Fibroblast of mammary gland (primary cell): ENCODE results near the gene CDK15.
A peak's percentile ranks its signal among the peaks of the same experiment; 100 is the strongest.
"Not testable (repeated sequence)": the region's sequence is repeated elsewhere in the genome, so short reads cannot be mapped to it uniquely, and the experiment has no call there.

Experiments
- DNase-seq: peaks from one replicate; pipeline ENCODE4 v3.0.0-alpha.2; 2010; ENCODE audit warnings: low read depth
- H3K4me3 ChIP-seq: 2 replicates; pipeline ENCODE4 v1.5.1; 2011; ENCODE audit warnings: low read depth, mild to moderate bottlenecking, low read length, moderate library complexity; ENCODE audit not compliant: control insufficient read depth
- CTCF ChIP-seq: conservative IDR thresholded peaks from 2 replicates; pipeline ENCODE4 v1.5.1; 2011; ENCODE audit warnings: low read depth, low read length, inconsistent platforms; ENCODE audit not compliant: control insufficient read depth, insufficient read depth

CDK15 gene

GRCh38 chr2:201806442-201807170 lies at the start of gene CDK15:
CDK15 (plus strand) TSS chr2:201806537; CDS start chr2:201806665, 128 bp downstream.
- peak; percentile 66 for DNase-seq
- peak within 1 kb of the TSS; percentile 29 for H3K4me3 ChIP-seq
- TF ChIP-seq CTCF = no peak

DNA sequence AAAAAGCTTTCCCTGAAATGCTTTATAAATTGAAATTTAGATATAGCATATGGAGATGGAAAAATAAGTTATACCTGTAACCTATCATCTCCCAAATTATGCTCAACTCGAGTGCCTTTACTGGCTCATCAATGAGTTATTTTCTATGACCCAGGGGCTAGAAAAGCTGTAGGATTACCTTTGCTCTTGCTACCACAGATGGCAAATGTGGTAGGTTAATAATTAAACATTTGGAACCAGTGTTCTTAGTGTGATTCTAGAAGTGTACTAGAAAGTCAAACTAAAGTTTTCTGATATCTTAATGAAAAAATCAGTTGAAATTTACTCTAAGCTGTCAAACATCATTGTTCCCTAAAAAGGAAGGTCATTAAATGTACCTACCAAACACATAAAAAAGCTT lies 48.1 kb upstream of the CDK15 start:
- TF ChIP-seq CTCF = no peak

DNA sequence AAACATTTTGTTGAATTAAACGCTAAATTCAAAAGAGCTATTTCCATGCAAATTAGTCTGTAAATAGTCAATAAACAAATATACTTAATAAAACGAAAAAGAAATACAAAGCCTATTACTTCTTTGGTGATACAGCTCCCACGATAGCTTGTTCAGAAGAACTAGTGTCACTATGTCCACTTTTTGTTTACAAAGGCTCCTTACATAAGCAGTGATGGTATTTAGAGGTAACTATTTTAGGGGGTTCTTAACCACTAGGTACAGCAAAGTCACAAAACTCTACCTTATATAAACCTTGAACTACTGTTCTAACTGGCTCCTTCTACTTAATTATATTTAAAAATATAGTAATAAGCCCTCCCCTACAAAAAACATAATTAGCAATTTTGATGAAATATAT lies 47.5 kb upstream of the CDK15 start:
- no peak for DNase-seq
- no peak overlapping the region for H3K4me3 ChIP-seq
- no peak for TF ChIP-seq CTCF

More for the DNA sequence above, 48.1 kb upstream of the CDK15 start:
- no peak for DNase-seq
- no peak overlapping the region for H3K4me3 ChIP-seq

DNA sequence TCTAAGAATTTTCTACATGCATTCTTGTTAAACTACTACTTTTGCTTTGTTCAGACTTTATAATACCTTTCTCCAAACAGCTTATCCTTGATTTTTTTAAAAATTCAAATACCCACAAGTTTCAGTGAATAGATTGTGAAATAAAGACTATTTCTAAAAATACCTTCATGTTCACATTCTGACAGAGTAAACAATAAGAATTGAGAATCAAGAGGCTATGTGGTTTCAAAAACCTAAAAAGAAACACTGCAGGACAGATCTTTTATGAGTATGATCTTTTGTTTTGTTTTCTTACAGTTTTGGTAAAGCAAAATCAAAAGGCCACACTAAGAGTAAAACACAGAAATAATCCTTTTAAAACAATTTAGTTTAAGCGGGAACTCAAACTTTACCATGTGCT lies 46.8 kb upstream of the CDK15 start:
- no peak overlapping the region for H3K4me3 ChIP-seq
- DNase-seq = no peak
- TF ChIP-seq CTCF = no peak

- no peak overlapping the region for H3K4me3 ChIP-seq
- TF ChIP-seq CTCF = no peak
- DNase-seq = no peak
These were observed 45.2 kb upstream of the CDK15 start for GRCh38 chr2:201761101-201761500.

GRCh38 chr2:201764469-201764868 lies 41.9 kb upstream of the CDK15 start:
- not testable (repeated sequence) for H3K4me3 ChIP-seq, DNase-seq

DNA sequence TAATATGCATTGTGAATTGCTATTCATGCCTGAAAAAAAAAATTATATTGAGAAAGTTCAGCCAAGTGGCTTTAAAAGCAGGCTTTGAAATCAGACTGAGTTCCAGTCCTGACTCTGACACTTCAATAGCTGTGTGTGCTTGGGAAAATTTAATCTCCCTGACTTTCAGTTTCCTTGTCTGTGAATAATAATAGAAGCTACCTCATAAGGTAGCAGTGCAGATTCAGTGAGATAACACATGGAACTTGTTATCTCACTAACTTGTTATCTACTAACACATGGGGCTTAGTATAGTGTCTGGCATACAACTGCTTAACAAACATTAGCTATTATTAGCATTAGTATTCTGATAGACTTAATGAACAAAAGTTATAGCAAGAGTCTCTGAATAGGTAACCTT lies 40.5 kb upstream of the CDK15 start:
- no peak overlapping the region for H3K4me3 ChIP-seq
- no peak for DNase-seq
- TF ChIP-seq CTCF = no peak
